NK-92 treated with Interleukin-12 subunit alpha and Interleukin-12 subunit beta, amount 100 ng/mL, for 24 hours (cell line): ENCODE data around the gene SNX7.

ENCODE experiments used
- DNase-seq: peaks from one replicate; lab custom pipeline; 2025; lab: John Stamatoyannopoulos, UW

SNX7 gene

DNA sequence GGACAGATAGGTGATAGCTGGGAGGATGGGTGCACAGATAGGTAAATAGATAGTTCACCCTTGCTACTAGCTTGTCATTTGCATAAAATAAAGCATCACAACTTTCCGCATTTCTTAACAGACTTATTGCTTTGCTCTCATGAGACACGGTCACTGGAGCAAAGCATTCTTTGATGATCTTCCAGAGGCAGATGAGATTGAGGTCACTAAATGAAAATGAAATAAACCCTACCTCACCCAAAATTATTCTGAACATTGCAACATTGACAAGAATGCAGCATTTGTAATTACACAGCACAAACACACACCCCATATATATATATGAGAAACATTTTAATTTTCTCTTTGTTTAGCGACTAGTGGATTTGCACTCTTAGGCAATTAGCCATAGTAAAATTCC lies 107.6 kb downstream of the SNX7 start:
- no peak for DNase-seq

DNA sequence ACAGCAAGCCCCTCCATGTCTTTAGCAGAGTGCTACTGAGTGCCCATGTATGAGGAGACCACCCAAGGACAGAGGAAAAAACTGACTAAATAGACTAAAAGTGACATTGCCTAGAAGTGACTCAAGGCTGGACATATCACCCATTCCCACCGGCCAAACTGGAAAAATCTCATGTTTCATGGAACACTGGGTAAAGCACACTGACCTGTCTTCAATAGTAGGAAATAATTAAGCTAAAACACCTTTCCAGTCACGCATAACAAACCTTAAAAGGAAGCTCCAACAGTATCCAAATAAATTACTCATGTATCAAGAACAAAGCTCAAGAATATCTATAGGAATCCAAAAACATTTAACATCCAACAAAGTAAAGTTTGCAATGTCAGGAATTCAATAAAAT lies 120.4 kb downstream of the SNX7 start:
- DNase-seq: no peak

DNA sequence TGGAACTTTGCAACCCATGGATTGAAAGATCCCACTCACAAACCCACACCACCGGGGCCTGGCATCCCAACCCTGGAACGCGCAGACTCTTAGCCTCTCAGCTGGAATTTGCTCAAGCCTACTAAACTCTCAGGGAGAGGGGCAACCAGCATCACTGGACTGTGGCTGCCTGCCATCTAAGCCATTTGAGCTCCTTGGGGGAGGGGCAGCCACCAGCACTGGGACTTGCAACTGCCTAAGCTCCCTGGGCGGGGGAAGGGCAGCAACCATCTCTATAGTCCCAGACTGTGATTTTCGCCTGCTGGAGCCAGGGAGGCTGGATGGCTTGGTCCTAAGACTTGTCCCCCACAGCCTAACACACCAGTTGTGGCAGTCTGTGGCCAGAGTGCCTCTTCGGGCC lies 122.3 kb downstream of the SNX7 start:
- DNase-seq: no peak

DNA sequence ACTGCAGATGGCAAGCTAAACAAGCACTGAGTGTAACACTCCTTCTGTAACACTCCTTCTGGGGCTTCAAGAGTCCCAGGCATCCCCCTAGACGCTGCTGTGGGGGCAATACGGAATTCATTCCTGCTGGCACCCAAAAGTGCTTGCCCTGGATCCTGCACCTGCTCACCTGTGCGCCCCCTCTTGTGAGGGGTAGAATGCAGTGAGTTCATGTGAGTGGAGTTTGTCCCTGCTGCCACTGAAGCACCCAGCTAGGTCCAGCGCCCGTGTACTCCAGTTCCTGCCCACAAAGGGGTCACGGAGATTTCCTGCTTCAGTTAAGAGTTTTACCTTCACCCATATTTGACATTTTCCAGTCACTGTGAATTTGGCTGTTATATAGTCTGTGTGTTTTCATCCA lies 130.0 kb downstream of the SNX7 start:
- DNase-seq: no peak

DNA sequence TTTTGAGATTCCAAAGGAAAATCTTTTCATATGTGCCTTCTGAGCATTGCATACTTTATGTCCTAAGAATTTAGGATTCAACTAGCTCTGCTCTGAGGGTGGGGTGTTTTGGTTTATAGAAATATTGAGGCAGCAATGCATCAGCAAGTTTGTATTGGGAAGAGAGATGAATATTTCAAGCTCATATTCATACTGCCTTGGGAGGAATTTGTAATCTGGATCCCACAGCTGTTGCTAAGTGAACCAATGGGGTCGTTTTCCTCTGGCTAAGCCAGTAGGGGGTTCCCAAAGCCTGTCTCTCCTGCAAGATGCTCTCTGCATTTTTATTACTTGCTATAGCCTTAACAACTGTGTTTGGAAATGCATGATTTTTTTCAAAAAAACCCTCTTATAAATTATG lies 130.6 kb downstream of the SNX7 start:
- no peak for DNase-seq

DNA sequence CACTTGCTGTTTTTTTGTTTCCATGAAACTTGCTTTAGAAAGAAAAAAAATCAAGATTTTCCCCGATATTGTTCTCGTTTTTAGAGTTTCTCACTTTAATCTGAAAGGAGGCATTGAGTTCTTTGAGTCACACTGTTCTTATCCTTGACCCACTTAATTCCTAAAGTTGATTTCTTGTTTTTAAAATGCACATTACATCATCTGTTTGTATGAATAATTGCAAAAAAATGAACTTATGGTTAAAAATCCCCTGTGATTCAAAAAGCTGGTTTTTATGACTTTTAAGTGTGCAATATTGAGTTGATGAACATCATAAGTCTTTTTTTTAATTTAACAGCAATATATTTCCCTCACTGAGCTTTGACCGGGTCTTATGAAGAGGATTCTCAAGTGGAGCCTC lies 131.6 kb downstream of the SNX7 start:
- DNase-seq: no peak

DNA sequence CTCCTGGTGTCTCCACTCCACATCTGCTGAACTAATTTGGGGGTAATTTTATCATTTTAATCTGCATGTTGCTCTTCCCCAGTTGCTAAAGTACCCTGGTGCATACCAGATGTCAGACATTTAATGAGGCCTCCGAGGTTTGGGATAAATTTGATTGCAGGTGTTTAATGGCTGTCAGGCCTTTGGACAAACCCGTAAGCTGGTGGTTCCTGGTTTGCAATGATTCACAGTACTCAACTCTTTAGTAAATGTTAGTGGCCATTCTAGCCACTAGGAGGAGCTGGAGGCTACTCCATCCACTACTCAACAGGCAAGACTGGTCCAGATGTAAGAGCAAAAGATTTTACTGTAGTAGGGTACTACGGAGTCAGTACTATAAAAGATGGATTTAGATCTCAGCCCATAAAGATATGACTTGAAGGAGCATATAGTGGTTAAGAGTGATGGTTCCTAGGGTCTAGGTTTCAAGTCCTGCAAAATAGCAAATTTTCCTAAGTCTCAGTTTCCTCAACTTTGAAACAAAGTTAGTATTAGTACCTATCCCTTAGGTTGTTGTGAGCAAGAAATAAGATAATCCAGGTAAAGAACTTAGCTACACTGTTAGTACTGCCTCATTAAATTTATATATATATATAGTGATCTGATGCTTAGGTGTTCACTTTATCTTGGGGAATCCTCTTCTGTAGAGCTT lies 132.8 kb downstream of the SNX7 start:
- peak; percentile 0 for DNase-seq

DNA sequence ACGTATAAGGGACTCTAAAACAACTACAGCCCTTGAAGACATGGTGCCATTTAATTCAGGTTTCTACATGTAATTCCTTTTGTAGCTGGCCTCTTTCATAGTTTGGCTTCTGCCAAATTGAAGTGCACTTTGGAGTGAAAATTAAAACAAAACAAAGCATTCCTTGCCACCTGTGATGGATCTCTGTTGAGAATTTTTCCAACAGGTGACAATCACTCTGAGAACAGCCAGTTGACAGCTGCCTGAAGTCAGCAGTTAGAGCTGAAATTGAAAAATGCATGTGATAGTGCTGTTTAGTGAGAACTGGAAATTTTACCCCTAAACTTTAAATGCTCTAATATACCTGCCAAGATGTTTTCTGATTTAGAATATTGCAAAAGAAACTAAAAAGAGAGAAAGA lies 134.5 kb downstream of the SNX7 start:
- no peak for DNase-seq

DNA sequence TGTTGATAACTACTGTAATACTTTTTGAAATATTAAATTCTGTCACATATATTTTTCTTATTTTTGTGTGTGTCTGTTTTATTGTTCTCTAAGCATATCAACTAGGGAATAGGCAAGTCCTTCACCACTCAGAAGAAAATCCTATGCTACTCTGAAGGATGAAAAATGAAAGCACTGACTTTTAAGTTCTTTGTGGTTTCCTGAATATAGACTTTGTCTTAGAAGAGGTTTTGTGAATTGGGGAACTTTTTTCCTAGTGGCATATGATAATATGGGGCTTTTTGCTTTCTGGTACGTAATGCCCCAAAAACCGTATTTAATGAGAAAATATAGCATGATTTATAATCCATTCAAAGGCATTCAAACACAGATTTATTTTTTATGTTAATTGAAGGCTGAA lies 136.0 kb downstream of the SNX7 start:
- no peak for DNase-seq
